ENCODE data around the gene DSG3.

Gene DSG3, protein sequence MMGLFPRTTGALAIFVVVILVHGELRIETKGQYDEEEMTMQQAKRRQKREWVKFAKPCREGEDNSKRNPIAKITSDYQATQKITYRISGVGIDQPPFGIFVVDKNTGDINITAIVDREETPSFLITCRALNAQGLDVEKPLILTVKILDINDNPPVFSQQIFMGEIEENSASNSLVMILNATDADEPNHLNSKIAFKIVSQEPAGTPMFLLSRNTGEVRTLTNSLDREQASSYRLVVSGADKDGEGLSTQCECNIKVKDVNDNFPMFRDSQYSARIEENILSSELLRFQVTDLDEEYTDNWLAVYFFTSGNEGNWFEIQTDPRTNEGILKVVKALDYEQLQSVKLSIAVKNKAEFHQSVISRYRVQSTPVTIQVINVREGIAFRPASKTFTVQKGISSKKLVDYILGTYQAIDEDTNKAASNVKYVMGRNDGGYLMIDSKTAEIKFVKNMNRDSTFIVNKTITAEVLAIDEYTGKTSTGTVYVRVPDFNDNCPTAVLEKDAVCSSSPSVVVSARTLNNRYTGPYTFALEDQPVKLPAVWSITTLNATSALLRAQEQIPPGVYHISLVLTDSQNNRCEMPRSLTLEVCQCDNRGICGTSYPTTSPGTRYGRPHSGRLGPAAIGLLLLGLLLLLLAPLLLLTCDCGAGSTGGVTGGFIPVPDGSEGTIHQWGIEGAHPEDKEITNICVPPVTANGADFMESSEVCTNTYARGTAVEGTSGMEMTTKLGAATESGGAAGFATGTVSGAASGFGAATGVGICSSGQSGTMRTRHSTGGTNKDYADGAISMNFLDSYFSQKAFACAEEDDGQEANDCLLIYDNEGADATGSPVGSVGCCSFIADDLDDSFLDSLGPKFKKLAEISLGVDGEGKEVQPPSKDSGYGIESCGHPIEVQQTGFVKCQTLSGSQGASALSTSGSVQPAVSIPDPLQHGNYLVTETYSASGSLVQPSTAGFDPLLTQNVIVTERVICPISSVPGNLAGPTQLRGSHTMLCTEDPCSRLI

DNA sequence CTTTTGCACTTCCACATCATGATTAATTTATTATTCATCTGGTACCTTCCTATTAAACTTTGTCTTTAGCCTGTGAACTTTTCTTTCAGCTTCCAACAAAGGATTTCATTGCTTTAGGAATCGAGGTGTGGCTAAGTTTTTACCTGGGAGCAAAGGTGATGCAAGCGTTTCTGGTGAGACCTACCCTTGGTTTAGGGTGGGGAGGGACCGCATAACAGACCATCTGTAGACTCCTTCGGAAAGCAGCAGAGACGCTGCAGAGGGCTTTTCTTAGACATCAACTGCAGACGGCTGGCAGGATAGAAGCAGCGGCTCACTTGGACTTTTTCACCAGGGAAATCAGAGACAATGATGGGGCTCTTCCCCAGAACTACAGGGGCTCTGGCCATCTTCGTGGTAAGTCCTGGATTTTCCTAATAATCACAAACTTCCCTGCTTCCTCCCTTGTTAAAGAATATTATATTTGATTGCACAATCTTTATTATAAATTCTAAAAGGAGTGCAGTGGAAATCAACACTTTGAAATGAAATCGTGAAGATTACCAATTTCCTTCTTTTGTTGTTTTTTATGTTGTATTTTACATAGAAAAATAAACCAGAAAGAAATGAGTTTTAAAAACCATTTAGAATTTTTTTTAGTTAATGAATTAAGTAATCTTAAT is at the start of gene DSG3:
TSS of gene DSG3 (plus strand) at position 212 of the 662 bp plus-strand sequence. CDS start at position 349, 137 bp downstream.
- DNase-seq = no peak

DNA sequence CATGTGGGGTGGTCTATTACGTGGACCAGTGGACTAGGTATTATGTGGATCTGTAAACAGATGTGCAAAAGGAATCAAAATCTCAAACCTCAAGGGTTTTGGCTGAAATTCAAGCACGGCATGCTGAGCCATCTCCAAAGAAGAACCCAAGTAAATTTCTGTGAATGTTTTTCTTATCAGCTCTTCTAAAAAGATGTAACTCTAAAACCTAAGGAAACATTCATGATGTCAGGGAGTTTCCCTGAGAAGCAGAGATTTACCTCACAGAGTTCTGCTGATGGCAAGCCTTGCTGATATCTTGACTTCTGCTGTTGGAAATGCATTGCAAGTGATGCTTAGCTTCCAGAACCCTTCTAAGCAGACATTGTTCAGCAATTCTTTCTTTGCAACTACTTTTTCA is 49.4 kb upstream of the DSG3 start:
- no peak for DNase-seq

DNA sequence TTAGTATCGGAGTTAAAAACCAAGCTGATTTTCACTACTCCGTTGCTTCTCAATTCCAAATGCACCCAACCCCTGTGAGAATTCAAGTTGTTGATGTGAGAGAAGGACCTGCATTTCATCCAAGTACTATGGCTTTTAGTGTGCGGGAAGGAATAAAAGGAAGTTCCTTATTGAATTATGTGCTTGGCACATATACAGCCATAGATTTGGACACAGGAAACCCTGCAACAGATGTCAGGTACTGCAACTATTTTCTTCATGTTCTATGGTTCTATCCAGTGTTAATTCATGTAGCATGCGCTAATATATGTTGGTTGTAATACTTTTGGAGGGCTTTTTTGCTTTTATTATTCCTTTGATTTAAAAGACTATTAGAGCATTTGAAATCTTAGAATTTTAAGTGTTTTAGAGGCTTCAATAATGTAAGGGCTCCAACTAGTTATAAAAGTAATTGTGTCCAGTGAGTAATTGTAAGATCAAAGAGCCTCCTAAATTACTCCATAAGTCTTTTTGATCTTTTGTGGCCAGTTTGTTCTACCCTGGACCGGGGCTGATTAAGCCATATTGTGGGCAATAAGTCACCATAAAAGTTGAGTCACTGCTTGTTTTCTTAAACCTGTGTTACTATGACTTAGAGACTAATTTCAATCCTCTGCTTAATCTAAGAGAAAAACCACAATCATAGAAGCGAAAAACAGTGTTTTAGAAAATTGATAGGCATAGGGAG is 48.1 kb upstream of the DSG3 start:
- no peak for DNase-seq

DNA sequence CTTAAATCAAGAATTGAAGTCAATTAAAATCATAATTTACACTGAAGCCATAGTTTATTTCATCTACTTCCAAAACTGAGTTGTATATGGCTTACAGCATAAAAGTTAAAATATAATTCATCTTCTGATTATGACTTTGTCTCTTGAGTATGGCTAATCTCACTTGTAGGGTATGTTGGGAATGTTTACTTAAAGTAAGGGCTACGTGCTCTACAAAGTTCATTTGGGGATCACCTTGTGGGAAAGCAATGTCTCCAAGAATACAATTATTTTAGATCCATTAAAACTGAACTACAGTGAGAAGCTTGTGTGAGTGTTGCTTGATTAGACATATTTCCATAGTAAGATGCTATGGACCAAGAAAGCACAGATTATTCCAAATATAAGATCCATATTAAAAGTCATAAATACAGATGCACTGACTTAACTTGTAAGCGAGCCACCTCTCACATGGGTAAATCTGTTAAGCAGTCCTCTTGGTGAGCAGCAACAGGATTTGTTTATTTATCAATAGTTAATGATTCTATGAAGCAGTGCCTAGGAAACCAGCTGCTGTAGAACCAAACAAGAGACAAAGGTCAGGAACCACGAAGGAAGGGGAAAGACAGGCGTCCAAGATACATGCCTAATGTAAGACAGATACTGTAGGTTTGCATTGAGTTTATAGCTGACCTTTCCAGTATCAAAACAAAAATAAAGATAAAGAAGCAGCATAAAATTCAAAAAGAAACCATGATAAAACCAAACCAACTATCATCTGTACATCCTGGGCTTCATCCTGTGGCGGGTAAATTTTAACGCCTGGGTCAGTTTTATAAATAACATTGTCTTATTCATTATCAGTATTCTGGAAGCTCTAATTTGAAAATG is 46.1 kb upstream of the DSG3 start:
- no peak for DNase-seq

GRCh38 chr18:31402026-31402373 is 45.5 kb upstream of the DSG3 start:
- DNase-seq = no peak

DNA sequence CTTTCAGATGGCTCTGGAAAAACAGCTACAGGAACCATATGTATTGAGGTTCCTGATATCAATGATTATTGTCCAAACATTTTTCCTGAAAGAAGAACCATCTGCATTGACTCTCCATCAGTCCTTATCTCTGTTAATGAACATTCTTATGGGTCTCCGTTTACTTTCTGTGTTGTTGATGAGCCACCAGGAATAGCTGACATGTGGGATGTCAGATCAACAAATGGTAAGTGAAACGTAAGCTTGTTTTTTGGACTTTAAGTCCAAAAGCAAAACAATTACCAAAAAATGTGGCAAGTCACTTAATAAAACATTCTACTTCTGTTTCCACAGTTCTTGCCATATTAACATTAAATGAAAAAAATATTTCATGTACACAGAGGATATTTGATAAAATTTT is 44.1 kb upstream of the DSG3 start:
- DNase-seq = no peak

- no peak for DNase-seq
Observed at GRCh38 chr18:31407649-31408048, 39.9 kb upstream of the DSG3 start.

DNA sequence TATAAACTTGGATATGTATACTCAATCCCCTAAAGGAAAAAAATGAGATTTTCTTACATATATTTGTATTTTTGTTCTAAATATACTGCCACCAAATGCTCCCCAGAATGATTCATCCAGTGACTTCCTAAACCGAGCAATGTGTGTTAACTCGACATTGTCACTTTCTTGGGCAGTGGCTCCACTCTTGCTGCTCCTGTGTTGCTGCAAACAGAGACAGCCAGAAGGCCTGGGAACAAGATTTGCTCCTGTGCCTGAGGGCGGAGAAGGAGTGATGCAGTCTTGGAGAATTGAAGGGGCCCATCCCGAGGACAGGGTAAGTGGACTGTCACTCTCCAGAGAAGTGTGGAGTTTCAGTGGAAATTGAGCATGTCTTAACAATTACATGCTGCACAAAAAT is 38.3 kb upstream of the DSG3 start:
- no peak for DNase-seq

DNA sequence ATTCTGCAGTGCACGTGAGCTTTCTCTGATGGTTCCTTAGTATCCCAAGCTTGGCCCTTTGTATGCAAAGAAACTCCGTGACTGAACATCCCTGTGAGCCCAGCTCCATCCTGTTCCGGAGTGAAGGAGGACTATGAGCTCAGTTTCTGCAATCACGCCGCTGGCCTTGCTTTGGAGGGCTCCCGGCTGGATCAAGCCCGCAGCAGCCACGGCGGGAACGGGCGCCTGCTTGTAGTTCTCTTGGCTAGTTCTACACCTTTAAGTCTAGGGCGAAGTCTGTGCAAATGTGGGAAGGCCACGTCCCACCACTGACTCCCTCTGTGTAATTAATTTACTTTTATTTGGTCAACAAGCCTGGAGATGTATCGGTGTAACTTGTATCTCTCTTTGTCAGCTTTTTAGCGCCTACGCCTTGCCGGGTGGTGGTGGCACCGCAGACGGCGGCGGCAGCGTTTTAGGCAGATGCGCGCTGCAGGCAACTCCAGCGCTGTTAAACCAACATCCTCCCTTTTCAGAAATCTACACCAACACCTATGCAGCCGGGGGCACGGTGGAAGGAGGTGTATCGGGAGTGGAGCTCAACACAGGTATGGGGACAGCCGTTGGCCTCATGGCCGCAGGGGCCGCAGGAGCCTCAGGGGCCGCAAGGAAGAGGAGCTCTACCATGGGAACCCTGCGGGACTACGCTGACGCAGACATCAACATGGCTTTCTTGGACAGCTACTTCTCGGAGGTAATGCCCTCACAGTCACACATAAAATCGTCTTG is 36.6 kb upstream of the DSG3 start:
- no peak for DNase-seq

GRCh38 chr18:31413137-31413536 is 34.4 kb upstream of the DSG3 start:
- DNase-seq = no peak

GRCh38 chr18:31417850-31418249 is 29.7 kb upstream of the DSG3 start:
- DNase-seq = no peak

DNA sequence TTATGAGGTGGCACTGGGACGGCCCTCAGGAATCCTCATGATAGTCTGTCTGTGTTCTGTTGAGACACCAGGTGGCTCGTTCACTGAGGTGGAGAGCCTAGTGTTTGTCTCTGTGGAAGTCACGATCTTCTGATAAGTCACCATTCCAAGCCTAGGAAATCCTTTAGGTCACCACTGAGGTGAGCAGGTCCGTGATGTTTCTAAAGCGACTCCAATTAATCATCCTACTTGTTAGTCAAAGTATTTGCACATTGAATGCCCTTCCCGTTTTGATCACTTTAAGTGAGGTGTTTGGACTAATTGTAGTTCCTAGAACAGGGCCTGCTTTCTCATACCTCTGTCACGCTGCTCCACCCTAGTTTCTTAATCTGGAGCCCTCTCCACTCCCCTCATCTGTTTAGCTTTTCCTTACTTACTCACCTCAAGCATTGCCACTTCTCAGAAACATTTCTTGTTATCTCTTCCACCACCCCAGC is 28.0 kb upstream of the DSG3 start:
- no peak for DNase-seq

DNA sequence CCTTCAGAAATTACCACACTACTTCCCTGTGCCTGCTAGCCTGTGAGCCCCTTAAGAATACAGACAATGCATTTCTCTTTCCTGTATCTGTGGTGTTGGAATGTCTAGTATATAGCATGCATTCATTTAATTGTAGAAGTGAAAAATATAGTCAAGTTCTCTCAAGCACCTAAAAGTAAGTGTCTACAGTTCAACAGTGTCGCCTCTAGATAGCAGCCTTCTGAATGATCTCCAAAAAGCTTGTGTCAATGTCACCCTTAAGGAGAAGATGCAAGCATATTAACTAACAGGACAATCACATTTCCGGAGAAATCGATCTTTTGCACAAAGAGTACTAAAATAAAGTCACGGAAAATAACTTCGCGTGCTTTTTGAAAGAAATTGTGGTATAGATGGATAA is 27.5 kb upstream of the DSG3 start:
- no peak for DNase-seq

- DNase-seq = no peak
Observed at GRCh38 chr18:31420524-31420923, 27.0 kb upstream of the DSG3 start.

DNA sequence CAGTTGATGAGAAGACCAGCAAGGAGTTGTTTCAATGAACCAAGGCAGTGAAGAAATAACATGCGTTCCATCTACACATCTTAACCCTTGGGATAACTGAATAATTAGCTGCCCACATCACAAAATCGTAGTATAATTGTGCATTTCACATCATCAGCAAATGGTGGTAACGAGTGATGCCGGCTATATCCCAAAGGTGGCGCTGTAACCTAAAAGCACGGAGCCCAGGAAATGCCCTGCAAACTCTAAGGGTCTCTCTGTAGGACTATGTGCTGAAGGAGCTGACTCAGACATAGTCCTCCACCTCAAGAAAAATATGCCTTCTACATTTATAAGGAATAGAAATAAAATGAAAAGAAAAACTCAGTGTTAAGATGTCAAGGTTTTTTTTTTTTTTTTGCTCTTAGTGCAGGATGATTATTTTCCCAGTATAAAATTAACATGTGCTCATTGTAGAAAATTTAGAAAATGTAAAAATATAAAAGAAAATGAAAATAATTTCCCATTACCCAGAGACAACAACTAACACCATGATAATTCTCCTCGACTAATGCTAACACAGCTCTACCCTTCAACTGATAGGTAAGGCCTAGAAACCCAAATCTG is 23.1 kb upstream of the DSG3 start:
- DNase-seq = no peak

- no peak for DNase-seq
Observed at GRCh38 chr18:31426021-31426420, 21.5 kb upstream of the DSG3 start.

GRCh38 chr18:31426871-31427406 is 20.6 kb upstream of the DSG3 start:
- DNase-seq = no peak

DNA sequence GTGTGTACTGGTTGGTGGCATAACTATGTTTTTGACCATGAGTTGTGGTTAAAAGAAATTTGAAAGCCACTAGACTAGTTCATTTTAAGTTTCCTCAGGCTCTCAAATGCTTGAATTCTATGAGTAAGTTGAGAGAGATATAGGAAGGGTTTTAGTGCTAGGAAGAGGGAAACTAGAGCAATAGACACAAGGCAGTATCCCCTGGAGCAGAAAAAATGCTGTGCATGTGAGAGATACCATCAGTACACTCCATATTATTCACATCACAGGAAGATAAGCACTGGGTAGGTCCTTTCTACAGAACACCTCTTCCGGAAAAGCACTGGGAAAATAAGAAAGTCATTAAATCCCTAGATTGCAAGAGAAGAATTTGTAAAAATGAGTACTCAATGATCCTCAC is 19.3 kb upstream of the DSG3 start:
- DNase-seq = no peak

DNA sequence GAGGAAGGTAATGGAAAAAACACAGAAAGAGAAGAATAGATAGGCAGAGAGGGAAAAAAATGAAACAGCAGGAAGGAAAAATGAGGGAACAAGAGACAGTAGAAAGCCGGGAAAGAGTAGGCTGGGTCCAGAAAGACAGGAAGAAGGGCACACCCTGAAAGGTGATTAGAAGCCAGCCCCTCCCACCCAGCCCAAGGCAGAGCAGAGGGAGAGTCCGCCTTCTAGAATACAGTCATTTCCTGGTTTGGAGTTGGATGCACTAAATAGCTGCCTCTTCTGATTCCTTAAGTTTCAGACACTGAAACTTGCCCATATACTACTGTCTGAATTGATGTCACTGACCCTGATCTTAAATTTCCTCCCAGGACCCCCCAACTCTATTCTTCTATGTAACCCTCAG is 17.9 kb upstream of the DSG3 start:
- DNase-seq = no peak

DNA sequence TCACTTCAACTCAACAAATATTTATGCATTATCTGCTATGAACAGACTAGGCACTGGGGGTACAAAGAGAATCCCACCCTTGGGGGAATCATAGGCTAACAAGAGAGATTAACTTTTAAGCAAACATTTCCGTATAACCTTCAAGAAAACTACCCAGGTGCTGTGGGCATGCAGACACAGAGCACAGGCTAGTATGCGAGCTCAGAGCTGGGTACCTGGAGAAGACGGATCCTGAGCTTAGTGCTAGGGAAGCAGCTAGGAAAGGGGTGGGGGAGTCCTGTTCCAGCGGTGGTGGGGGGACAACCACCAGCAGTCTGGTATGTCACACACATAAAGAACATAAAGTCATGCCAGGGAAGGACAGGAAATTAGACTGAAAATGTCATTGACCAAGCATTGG is 17.5 kb upstream of the DSG3 start:
- DNase-seq = no peak

Data from NCI-H1092 treated with DMSO at 0.1 percent for 48 hours (cell line).